Measurements from ENCODE around the gene PKNOX2.

GRCh38 chr11:125454047-125454446, 289.5 kb downstream of the PKNOX2 start:
- TF ChIP-seq CTCF (conservative IDR thresholded peaks at IDR 0.05; ENCODE audit: low read depth, low read length) (no peak), RAD21 (IDR thresholded peaks at IDR 0.05; ENCODE audit: low read length) (no peak), MAFK (IDR thresholded peaks at IDR 0.05; ENCODE audit: low read depth, low read length) (no peak), ELK1 (IDR thresholded peaks at IDR 0.05; ENCODE audit: borderline replicate concordance, low read depth, low read length) (no peak), POLR2A (IDR thresholded peaks at IDR 0.05; ENCODE audit: low read depth, low read length) (no peak), NFE2L2 (IDR thresholded peaks at IDR 0.05; ENCODE audit: low read depth, low read length) (no peak), SMC3 (IDR thresholded peaks at IDR 0.05; ENCODE audit: low read depth, low read length) (no peak), FOS (IDR thresholded peaks at IDR 0.05; ENCODE audit: low read depth, low read length) (no peak), BHLHE40 (IDR thresholded peaks at IDR 0.05; ENCODE audit: low read depth, low read length) (no peak)

Data from IMR-90 (cell line).